D721Med (cell line): Measurements from ENCODE around the gene FIGLA.
"Not testable (repeated sequence)": the region's sequence is repeated elsewhere in the genome, so short reads cannot be mapped to it uniquely, and the experiment has no call there.

Experiments
- DNase-seq: peaks from one replicate; pipeline ENCODE4 v3.0.0; 2011; ENCODE audit warnings: low spot score; ENCODE audit not compliant: insufficient read length
- FAIRE-seq: peaks from 2 replicates; lab custom pipeline; 2011; peaks lifted over from hg19 to GRCh38; lab: Jason Lieb, UNC
- CTCF ChIP-seq: IDR thresholded peaks from 2 replicates; pipeline ENCODE4 v1.5.1; 2012; ENCODE audit warnings: mild to moderate bottlenecking, control low read depth; ENCODE audit not compliant: insufficient read depth; ENCODE audit errors: missing control alignments

FIGLA gene

GRCh38 chr2:70799706-70800105, 9.3 kb upstream of the FIGLA start:
- FAIRE-seq = no peak
- no peak for TF ChIP-seq CTCF
- no peak for DNase-seq

GRCh38 chr2:70797996-70798395, 7.6 kb upstream of the FIGLA start:
- not testable (repeated sequence) for FAIRE-seq, DNase-seq

GRCh38 chr2:70797506-70797905, 7.1 kb upstream of the FIGLA start:
- DNase-seq (no peak), FAIRE-seq (no peak)
- TF ChIP-seq CTCF = no peak

- DNase-seq (no peak), FAIRE-seq (no peak)
- no peak for TF ChIP-seq CTCF
Observed at GRCh38 chr2:70796262-70796661, 5.8 kb upstream of the FIGLA start.

GRCh38 chr2:70795164-70795995, 4.9 kb upstream of the FIGLA start:
- no peak for DNase-seq
- no peak for FAIRE-seq
- no peak for TF ChIP-seq CTCF

- FAIRE-seq = no peak
- DNase-seq = no peak
- TF ChIP-seq CTCF = no peak
Observed at GRCh38 chr2:70793450-70793849, 3.0 kb upstream of the FIGLA start.

GRCh38 chr2:70789304-70790135, 923 bp downstream of the FIGLA start:
- TF ChIP-seq CTCF = peak; percentile 51
- FAIRE-seq = no peak
- peak; percentile 48 for DNase-seq
